Brain microvascular endothelial cell (primary cell): ENCODE results near the gene MSI2.
"Not testable (repeated sequence)": the region's sequence is repeated elsewhere in the genome, so short reads cannot be mapped to it uniquely, and the experiment has no call there.

Source experiments
- DNase-seq: peaks from one replicate; pipeline ENCODE4 v3.0.0-alpha.2; 2020
- H3K27ac ChIP-seq: fragments of 250-450 bp; sonication (Bioruptor Pico); 2 replicates; pipeline ENCODE4 v1.5.1; 2020; ENCODE audit warnings: mild to moderate bottlenecking, moderate library complexity
- H3K27me3 ChIP-seq: fragments of 250-450 bp; sonication (Bioruptor Pico); replicated peaks from 2 replicates; pipeline ENCODE4 v1.5.1; 2020; ENCODE audit warnings: mild to moderate bottlenecking
- H3K36me3 ChIP-seq: fragments of 250-450 bp; sonication (Bioruptor Pico); replicated peaks from 2 replicates; pipeline ENCODE4 v1.5.1; 2020; ENCODE audit warnings: mild to moderate bottlenecking
- H3K4me3 ChIP-seq: 2 replicates; pipeline ENCODE4 v1.5.1; 2011; ENCODE audit warnings: low read depth, mild to moderate bottlenecking, control low read depth, low read length, moderate library complexity
- in situ Hi-C: cut with HindIII; loops from 2 replicates; pipeline ENCODE4 v1.10.0; 2017; ENCODE audit warnings: low sequenced_read_pairs, low pct_ligation_motif_present
- TF ChIP-seq, protein P1 (sequence below): IDR thresholded peaks from 2 replicates; pipeline ENCODE4 v1.5.1; 2011; ENCODE audit warnings: low read depth, mild to moderate bottlenecking, moderate library complexity, low read length, control low read depth, inconsistent platforms; ENCODE audit errors: missing control alignments

The MSI2 gene

DNA sequence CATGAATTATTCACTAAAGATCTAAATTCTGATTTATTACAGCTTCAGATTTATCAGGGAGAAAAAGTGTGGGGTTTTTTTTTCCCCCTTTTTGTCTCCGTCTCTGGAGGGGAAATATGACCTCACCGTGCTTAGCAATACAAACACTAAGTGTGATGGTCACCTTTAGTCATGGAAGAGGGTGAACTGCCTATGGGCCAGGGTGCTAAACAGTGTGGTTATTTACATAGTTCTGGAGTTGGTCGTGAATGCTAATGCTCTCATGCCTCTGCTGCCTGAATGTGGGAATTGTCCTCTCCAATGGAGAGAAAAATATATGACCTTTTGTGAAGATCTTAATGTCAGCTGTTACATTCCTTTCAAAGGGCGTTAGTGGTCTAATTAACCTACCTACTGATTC is 44.8 kb upstream of the MSI2 start:
- DNase-seq = no peak
- in situ Hi-C loops = no loop called here
- Histone ChIP-seq H3K4me3 (no peak overlapping the region), H3K36me3 (no peaks in the 10 kb centered on the region), H3K27me3 (no peaks in the 10 kb centered on the region), H3K27ac (no peak overlapping the region)
- TF ChIP-seq, protein P1, sequence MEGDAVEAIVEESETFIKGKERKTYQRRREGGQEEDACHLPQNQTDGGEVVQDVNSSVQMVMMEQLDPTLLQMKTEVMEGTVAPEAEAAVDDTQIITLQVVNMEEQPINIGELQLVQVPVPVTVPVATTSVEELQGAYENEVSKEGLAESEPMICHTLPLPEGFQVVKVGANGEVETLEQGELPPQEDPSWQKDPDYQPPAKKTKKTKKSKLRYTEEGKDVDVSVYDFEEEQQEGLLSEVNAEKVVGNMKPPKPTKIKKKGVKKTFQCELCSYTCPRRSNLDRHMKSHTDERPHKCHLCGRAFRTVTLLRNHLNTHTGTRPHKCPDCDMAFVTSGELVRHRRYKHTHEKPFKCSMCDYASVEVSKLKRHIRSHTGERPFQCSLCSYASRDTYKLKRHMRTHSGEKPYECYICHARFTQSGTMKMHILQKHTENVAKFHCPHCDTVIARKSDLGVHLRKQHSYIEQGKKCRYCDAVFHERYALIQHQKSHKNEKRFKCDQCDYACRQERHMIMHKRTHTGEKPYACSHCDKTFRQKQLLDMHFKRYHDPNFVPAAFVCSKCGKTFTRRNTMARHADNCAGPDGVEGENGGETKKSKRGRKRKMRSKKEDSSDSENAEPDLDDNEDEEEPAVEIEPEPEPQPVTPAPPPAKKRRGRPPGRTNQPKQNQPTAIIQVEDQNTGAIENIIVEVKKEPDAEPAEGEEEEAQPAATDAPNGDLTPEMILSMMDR = no peak

DNA sequence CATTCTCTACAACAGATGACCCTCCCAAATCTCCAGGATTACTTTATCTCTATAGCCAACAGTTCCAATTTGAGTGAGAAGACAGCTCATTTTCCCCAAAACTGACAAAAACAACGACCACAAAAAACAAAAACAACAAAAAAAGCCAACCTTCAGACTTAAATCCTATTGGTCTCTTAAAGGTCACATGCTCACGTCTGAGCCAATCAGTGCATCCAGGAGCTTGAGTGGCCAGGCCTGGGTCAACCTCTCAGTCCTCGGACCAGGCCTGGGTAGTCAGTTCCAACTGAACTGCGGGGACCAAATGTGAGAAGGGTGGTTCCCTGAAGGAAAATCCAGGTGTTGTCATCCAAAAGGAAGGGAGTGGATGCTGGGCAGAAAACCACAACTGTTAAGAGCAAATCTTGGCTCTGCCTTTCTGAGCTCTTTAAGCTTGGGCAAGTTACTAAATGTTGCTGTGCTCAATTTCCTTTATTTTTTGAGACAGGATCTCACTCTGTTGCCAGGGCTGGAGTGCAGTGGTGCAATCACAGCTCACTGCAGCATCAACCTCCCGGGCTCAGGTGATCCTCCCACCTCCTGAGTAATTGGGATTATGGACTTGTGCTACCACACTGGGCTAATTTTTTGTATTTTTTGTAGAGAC is 43.0 kb upstream of the MSI2 start:
- DNase-seq = no peak
- TF ChIP-seq, protein P1 = no peak
- H3K4me3 ChIP-seq = no peak overlapping the region
- in situ Hi-C loops = no loop called here
- no peaks in the 10 kb centered on the region for H3K36me3 ChIP-seq
- H3K27ac ChIP-seq = no peak overlapping the region
- H3K27me3 ChIP-seq = no peaks in the 10 kb centered on the region

DNA sequence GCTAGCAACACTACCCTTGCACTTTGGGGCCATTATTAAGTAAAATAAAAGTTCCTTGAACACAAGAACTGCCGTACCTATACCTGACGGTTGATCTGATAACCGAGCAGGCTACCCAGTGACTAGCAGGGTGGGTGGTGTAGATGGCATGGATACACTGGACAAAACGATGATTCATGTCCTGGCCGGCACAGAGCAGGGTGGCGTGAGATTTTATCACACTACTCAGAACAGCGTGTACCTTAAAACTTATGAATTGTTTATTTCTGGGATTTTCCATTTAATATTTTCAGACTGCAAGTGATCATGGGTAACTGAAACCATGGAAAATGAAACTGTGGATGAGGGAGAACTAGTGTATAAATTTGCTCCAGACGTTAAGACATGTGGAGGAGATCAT is 41.0 kb upstream of the MSI2 start:
- no peak for DNase-seq
- in situ Hi-C loops = no loop called here
- H3K4me3 ChIP-seq = no peak overlapping the region
- H3K27ac ChIP-seq = no peak overlapping the region
- TF ChIP-seq, protein P1 = no peak
- no peaks in the 10 kb centered on the region for H3K36me3 ChIP-seq
- no peaks in the 10 kb centered on the region for H3K27me3 ChIP-seq

DNA sequence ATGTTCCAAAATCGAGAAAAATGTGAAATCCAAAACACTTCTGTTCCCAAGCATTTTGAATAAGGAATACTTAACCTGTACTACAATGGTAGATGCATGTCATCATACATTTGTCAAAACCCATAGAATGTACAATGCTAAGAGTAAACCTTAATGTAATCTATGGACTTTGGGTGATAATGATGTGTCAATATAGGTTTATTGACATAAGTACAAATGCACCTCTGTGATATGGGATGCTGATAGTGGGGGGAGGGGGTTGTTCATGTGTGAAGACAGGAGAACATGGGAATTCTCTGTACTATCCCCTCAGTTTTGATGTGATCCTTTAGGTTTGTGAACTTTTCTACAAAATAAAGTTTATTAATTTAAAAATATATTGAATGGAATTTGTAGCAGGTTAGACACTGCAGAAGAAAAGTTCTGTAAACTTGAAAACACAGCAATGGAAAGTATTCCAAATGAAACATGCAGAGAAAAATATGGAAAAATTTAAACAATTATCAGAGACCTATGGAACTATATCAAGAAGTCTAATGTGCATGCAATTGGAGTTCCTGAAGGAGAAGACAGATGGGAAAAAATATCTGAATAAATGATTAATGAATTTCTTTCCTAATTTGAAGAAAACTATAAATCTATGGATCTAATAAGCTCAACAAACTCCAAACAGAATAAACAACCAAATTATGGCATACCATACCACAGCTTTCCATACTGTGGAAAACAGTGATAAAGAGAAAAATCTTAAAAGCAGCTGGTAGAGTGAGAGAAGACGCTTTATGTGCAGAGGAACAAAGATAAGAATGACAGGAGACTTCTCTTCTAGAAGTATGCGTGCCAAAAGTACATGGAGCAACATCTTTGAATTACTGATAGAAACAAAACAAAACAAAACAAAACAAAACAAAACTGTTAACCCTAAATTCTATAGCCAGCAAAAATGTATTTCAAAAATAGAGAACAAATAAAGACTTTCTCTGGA is 34.7 kb upstream of the MSI2 start:
- Histone ChIP-seq H3K27me3 (no peaks in the 10 kb centered on the region), H3K36me3 (no peaks in the 10 kb centered on the region), H3K27ac (no peak overlapping the region), H3K4me3 (no peak overlapping the region)
- DNase-seq = no peak
- in situ Hi-C loops = no loop called here
- TF ChIP-seq, protein P1 = no peak

DNA sequence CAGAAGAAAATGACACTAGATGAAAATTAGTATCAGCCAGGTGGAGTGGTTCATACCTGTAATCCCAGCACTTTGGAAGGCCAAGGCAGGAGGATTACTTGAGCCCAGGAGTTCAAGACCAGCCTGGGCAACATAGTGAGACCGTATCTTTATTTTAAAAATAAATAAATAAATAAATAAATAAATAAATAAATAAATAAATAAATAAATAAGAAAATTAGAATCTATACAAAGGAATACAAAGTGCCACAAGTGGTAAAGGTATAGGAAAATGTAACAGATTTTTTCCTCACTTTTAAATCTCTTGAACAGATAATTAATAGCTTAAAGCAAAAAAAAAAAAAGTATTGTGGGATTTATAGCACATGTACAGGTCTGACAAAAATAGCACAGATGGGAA is 33.9 kb upstream of the MSI2 start:
- in situ Hi-C loops, H3K36me3 ChIP-seq, H3K27ac ChIP-seq, H3K4me3 ChIP-seq, H3K27me3 ChIP-seq, DNase-seq: not testable (repeated sequence)

DNA sequence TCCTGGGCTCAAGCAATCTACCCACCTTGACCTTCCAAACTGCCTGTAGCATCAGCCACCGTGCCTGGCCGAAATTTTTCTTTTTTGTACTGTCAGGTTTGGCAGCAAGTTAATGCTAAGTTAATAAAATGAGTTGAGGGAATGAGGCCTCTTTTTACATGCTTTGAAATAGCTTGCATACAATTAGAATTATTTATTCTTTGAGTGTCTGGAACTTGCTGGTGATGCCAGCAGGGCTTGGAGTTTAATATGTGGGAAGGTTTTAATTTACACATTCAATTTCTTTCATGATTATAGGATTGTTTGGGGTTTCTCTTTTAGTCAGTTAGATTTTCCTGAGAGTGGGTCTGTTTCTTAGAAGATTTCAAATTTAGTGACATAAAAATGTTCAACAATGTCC is 31.2 kb upstream of the MSI2 start:
- Histone ChIP-seq H3K27ac (no peak overlapping the region), H3K27me3 (no peaks in the 10 kb centered on the region), H3K36me3 (no peaks in the 10 kb centered on the region), H3K4me3 (no peak overlapping the region)
- in situ Hi-C loops = no loop called here
- TF ChIP-seq, protein P1 = no peak
- DNase-seq = no peak
